GM18519 (cell line): ENCODE measurements around the gene PTPRN2.

Experiments
- ATAC-seq: cut with Tn5 transposase; IDR thresholded peaks from one replicate; pipeline ENCODE4 v1.9.1; 2021; ENCODE audit warnings: mild to moderate bottlenecking, moderate library complexity; ENCODE audit not compliant: unreplicated experiment, low FRiP score

The PTPRN2 gene

DNA sequence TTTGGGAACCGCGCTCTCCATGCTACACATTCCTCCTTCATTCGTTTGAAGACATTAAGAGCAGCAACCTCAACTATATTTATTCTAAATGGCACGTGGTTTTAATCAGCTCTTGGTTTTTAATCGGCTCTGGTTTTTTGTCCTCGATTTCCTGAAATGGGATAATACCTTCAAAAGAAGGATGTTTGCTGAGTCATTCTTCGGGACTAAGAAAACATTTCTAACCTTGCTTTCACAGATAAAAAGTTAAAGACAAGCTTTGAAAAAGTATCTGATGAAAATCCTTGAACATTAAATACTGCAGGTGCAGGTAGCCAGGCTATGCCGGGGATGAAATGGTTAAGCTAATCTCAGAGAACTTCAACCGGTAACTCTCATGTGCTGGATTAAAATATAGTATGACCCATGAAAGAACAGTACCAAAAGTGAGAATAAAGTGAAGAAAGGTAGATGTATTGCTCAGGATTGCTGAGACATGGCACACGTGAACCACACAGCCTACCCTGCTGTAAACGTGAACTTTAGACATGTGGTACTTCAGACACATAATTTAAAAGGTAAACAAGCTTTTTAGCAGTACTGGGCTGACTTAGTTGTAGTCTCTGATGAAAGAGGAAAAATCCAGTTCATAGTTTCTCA lies 89.1 kb downstream of the PTPRN2 start:
- no peak for ATAC-seq

DNA sequence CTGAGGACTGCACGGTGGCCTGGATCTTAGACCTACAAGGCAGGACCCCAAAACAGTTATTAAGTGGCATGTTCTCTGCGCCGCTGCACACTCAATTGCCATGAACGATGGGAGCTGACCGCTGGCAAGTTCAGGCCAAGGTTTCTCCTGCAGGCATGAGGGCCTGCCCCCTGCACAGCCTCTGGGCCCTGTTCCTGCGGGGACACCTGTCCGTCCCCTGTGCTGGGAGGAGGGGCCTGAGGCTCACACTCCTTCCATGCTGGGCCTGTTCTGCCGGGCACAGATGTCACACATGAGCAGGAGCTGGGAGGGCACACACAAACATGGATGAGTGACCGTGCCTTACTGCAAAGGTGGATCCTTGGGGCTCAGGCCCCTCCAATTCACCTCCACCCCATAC lies 90.0 kb downstream of the PTPRN2 start:
- no peak for ATAC-seq

DNA sequence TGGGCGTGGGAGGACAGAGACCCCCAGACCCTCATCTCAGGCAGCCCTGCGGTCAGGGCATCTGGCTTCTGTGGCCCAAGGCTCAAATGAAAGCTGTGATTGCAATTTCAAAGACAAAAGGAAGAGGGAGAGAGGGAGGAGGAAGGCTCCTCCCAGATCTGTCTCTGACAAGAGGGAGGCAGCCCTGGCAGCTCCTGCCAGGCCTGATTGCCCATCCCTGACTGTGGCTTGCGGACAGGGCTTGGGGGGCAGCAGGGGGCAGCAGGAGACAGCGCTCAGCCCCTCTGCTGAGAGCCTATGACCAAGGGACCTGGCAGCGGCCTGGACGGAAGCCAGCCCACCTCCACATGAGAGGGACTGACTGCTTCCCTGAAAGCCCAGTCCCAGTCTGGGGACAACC lies 91.8 kb downstream of the PTPRN2 start:
- no peak for ATAC-seq

DNA sequence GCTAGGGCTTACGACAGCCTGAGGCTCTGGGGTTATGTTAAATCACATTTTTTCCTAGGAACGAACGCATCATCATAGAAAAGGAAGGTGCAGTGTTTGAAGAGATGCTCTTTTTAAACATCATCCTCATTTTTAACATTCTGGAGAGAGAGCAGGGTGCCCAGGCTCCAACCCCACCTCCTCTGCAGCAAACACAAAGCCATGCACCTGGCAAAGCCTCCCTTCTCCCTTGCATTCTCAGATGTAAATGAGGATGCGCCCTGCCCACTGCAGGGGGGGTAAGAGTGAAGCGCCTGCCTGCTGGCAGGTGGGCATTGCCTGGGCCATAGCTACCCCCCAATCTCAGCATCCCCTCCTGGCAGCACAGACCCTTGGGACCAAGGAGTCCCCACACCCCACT lies 92.4 kb downstream of the PTPRN2 start:
- ATAC-seq, result no peak

DNA sequence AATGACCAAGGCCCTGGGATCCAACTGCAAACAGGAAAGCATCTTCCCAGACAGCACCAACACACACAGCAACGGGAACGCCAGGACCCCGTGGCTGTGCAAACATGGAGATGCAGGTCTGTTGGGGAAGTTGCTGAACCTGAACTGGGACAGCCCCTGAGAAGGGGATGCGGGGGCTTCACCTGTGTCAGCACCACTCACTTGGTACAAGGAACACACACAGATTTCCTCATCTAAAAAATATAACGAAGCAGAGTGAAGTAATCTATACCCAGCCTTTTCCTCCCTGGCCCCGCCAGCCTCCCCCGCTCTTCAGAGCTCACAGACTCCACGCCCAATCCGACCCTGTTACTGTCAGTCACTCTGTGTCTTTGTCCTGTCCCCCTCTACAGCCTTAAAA lies 93.0 kb downstream of the PTPRN2 start:
- ATAC-seq, result no peak

DNA sequence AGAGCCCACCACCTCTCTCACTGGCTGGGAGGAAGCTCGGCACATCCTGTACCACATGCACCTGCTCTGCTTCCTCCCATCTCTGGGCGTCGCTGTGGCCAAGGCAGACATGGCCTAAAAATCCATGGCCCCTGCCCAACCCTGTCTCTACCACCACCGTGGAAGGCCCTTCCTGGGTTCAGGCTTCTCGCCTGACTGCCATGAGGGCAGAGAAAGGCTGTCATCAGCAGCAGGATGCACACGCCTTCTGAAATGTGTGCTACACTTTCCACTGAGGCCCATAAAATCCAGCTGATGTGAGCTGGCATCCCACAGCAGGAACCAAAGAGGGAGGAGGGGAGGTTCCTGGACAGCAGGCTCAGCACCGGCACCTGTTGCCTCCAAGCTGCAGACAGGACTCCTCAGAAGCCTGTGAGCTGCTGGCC lies 93.4 kb downstream of the PTPRN2 start:
- ATAC-seq, result no peak

DNA sequence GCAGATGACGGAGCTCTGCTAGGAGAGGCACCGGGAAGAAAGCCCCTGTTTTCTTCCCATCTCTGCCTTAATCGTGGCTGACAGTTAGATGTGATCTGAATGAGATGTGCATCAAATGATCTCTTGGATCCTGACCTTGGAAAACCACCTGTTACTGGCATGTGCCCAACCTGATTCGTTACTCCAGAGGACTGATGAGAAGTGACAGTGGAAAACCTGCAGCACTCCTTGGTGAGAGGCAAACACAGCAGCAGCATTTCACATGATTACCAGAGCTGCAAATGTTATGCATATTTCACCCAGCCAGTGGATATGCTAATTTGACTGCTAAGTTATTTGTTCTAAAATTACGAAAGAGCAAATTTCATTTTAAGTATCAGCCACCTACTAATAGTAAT lies 95.3 kb downstream of the PTPRN2 start:
- ATAC-seq, result no peak

DNA sequence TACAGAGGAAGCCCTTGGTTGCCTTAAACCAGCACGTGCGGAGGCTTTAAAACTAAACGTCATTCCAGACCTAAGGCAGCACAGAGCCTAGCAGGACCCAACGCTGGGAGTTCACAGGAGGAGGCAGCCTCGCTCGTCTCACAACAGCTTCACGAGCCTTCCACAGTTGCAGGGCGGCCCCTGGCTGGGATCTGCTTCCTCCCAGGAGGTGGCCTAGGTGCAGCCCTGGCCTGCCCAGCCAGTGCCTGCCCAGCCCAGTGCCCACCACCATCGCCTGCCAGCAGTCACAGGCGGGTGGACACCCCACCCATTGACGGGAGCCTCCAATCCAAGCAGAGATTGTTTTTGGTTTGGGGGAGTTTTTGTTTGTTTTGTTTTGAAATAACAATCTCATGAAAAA lies 96.5 kb downstream of the PTPRN2 start:
- no peak for ATAC-seq

DNA sequence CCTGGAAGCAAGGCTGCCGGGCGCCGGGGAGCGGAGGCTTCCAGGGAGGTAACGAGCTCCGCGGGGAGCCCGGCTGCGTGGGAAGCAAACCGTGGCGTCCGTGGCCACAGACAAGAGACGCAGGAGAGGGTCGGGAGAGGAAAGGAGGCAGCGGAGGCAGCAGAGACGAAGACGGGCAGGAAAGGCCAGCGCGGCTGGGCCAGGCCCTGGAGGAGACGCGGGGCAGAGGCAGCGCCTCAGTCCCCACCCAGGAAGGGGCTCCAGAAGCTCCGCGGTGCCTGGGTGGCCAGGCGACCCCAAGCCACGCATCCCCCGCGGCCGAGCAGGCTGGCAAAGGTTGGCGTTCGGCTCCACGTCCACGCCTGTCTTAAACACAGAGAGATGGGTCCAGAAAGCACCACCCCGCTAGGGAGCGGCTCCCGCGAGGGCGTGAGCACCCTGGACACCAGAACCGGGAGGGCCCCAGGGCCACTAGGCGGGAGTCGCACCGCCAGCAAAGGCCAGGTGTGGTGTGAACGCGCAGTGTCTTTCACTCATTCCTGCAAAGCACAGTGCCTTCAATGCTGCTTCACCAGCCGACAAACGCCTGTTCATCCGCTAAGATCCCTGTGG lies 97.3 kb downstream of the PTPRN2 start:
- ATAC-seq, result no peak

DNA sequence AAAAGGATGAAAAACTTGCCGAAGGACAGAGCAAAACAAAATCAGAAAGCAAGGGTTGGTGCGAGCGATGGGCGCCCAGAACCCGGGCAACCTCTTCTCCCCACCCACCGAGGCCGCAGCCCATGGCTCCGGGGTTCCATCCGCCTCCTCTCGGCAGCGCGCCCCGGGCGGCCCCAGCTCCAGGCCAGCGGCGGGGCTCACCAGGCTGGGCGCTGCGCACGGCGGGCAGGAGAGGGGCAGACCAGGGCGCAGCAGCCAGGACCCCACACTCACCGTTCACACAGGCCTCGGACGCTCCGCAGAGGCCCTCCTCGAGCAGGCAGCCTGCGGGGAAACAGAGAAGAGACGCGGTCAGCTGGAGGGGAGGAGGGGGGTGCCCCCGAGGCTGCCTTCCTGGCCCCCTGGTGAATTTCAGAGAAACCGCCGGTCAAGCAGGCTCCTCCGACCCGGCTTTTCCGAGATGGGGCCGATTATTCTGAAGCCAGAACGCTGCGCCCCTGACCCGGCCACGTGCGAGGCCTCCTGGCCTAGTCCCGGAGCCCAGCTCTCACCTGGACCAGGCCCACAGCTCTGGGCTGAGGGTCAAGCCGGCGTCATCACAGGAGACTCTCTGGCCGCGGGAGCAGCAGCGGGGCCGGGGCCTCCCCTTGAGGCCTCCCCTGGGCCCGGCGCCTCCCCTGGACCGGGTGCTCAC lies 98.0 kb downstream of the PTPRN2 start:
- no peak for ATAC-seq

DNA sequence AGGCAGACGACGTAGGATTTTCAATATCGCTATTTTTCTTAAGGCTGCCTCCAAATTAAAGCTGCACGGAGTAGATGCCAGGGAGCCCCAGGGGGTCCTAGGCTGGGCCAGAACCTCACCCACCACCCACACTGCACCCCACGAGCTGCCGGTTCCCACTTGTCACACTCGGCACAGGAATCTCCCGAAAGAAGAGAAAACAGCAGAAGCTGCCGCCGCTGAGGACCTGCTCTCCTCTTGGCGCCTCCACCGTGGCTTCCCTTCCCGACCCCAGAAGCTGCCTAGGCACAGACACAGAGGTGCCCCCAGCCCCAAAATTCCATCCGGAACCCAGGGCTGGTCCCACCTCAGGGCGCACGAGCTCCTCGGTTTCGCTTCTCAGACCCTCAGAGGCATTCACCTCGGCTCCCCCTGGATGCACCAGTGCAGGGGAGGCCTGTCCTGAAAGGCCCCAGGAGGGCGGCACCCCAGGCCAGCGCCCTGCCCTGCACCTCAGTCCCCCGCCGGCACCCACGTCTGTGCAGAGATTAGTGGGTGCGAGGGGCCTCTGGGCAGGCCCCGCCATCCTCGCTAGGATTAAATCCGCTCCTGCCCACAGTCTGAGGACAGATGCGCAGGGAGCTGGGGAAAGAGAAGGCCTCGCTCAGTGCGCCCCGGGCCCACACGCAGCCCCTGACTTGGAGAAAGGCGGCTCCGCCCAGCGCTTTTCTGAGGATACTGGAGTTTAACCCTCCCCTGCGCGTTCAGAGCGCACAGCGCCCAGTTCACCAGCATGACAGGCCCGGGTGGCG lies 99.2 kb downstream of the PTPRN2 start:
- ATAC-seq, result no peak

DNA sequence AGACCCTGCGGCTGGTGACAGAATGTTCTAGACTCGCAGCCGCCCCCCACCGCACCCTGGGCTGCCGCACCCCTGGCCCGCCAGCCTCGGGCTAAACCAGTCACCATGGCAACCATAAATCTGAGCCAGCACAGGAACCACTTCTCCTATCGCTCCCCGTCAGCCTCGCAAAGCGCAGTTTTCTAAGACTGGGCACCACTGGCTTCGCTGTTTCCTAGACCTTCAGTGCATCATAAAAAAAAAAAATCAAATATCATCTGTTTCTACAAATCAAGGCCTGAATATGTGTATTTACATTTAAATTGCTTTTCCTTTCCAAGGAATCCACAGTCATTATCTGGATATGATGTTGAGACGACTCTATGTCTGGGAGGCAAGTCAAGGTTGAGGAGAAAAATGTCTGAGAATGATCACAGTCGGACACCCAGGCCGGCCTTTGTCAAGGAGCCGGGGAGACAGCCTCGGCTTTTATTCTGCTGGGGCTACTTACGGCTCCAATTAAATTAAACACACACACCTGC lies 99.9 kb downstream of the PTPRN2 start:
- no peak for ATAC-seq

DNA sequence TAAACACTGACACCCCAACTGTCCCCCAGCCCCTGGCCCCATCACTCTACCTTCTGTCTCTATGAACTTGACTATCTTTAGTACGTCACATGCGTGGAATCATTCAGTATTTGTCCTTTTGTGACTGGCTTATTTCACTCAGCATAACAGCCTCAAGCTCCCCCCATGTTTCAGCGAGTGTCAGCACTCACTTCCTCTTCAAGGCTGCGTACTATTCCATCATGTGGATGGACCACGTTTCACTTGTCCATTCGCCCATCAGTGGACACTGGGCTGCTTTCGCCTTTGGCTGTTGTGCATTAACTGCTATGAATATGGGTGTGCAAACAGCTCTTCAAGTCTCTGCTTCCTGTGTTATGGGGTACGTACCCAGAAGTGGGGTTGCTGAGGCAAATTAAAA lies 100.7 kb downstream of the PTPRN2 start:
- ATAC-seq, result no peak

DNA sequence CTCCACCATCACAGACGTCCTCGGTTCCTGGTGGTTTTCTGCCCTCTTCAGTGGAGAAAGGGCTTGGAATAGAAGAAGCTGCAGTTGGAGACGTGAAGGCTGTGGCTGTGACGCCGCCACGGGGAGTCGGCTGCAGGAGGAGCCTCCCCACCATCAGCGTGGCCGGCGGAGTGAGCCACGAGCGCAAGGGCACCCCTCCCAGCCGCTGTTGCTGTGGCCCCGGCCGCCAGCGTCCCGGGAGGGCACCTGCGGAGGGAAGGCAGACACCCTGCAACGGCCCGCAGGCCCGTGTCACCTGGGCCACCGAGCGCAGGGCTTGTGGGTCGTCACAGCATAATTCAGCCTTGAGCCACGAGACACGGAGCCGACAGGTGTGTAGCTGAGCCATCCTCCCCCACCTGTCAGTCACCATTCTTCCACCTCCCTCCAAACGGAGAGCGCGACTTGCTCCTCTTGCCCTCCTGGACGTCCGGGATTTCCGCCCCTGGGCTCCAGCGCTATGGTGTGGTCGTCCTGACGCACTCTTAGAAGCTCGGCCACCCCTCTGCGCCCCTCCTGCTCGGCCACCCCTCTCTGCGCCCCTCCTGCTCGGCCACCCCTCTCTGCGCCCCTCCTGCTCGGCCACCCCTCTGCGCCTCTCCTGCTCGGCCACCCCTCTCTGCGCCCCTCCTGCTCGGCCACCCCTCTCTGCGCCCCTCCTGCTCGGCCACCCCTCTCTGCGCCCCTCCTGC lies 102.7 kb downstream of the PTPRN2 start:
- ATAC-seq, result no peak

DNA sequence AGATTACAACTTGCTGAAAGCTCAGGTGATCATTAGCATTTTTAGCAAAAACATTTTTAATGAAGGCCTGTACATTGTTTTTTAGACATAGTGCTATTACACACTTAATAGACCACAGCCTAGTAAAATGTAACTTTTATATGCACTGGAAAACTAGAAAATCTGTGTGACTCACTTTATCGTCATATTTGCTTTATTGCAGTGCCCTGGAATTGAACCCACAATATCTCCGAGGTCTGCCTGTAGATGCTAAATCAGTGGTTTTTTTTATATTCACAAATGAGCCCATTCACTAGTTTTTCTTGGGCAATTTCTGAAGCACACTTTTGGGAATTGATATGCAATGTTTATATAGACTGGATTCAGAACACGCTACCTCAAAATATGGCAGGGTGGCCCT lies 105.1 kb downstream of the PTPRN2 start:
- ATAC-seq, result no peak

DNA sequence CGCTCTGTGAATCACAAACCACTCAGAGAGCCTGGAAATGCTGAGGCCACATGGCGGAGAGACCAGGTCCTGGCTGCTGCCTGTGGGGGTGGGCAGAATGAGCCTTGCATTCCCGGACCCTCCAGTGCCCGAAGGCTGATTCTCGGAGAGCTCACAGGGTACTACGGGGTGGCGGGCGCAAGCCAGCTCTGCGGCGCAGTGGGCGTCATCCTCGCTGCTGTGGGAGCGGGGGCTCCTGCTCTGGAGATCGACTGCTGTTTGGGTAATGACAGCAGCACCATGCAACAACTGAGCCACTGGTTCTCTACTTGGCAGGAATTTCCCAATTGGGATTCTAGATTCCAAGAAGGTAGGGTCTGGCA lies 108.0 kb downstream of the PTPRN2 start:
- no peak for ATAC-seq

DNA sequence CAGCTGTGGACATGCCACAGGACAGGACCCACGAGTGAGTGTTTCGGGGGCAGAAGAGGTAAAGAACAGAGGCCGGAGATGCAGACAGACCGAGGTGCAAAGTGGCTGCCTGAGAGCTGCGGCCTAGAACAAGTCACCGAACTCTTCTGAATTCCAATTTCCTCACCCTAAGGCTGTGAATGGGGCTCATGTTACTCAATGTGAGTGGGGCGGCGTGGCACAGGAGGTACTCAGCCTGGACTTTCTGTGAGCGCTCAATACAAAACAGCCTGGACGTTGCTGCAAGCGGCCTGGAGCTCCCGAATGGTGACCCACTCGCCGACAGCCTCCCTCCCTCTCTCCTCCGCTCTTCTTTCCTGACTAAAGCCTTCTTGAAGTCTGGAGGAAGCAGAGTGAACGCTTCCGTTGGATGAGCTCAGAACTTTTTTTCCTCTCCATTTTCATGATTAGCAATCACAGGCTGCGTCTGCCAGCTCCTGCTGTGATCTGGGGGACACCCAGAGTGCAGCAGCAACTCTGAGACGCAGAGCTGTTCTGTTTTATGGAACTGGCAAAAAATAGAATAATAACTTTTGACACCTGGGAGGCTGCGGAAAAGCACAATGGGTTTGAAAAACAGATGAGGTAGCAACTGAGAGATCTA lies 108.5 kb downstream of the PTPRN2 start:
- no peak for ATAC-seq

DNA sequence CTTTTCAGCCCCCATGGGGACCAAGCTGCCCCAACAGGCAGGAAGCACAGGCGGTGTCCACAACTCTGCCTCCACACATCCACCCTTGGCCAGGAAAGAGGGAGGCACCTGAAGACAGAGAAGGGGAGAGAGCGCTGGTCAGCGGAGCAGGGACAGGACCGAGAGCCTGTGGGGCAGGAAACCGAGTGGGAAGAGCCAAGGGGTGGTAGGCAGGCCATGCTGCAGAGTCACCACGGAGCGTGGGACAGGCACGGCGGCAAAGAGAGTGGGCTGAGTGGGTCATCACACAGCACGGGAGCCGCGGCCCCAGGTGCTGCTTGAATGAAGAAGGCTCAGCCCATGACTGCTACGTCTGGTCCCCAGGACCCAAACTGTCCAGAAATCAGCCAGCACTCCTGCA lies 109.8 kb downstream of the PTPRN2 start:
- no peak for ATAC-seq

DNA sequence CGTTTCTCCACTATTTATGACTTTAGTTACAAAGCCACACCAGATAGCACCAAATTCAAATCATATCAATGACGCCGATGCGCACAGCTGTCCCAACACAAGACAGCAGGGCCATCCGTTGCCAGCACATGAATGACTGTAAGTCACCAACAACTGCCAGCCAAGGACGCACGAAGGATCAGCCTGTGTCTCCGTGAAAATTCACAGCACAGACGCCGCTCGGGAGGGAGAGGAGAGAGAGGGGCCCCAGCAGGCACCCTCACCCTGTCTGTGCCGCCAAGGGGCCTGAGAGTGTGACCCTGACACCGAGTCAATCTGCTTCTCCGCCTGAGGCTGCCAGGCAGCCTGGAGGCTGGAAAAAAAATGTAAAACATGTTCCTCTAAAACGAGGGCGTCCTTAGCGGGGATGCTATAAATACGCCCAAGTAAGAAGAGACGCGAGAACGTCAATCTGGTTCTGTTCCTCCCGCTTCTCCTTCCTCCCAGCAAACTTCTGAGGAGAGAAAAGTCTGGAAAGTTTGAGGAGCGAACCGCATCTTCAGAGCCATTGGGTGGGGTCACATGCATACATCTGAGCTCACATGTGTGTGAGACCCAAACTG lies 111.2 kb downstream of the PTPRN2 start:
- no peak for ATAC-seq

DNA sequence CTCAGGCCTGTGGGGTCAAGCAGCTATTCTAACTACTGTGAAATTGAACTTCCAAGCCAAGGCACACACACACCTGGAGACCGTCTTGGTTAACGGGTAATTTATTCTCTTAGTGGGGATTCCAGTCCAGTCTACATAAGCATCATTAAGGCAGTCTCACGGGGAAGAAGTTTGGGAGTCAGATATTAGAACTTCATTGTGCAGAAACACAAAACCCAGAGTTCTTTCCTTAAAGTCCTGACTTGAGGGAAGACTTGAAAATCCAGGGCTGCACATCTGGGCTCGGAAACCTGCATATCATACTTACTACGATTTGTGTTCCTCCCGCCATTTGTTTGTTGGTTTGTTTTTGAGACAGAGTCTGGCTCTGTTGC lies 112.0 kb downstream of the PTPRN2 start:
- no peak for ATAC-seq
